HEK293 (cell line): ENCODE results near the gene SMURF2.

Experiments used
- CTCF ChIA-PET: fragments of 350-600 bp; formaldehyde crosslinking; extraction: SDS; loops from one replicate; lab custom pipeline; 2021; ENCODE audit warnings: antibody characterized with exemption; lab: Yijun Ruan, JAX
- POLR2A ChIA-PET: fragments of 300-600 bp; formaldehyde crosslinking; extraction: SDS; loops from one replicate; lab custom pipeline; 2020; ENCODE audit warnings: antibody characterized with exemption, inconsistent platforms; lab: Yijun Ruan, JAX
- H3K27ac ChIP-seq: fragments of 200-500 bp; sonication (Bioruptor generic); 2 replicates; pipeline ENCODE4 v1.5.1; 2014; ENCODE audit warnings: low read depth, low read length, control low read depth, inconsistent platforms; ENCODE audit errors: extremely low read depth
- H3K36me3 ChIP-seq, 2 experiments: fragments of 200-500 bp in 1 of 2; sonication (Bioruptor generic) in 1 of 2; 1 replicate in 1 of 2; 2 replicates in 1 of 2; pipeline ENCODE4 v1.5.1; 2014 to 2017; ENCODE audit warnings: inconsistent platforms in 2 of 2, low read length in 2 of 2; ENCODE audit not compliant: control insufficient read depth in 2 of 2, insufficient read depth in 1 of 2
- H3K4me1 ChIP-seq: fragments of 200-500 bp; sonication (Bioruptor generic); 2 replicates; pipeline ENCODE4 v1.5.1; 2014; ENCODE audit warnings: mild to moderate bottlenecking, low read length, inconsistent platforms; ENCODE audit not compliant: control insufficient read depth, insufficient read depth
- H3K4me3 ChIP-seq: 2 replicates; pipeline ENCODE4 v1.5.1; 2011; ENCODE audit warnings: low read depth, mild to moderate bottlenecking, control low read depth, low read length, moderate library complexity
- H3K9me3 ChIP-seq: fragments of 200-500 bp; sonication (Bioruptor generic); 2 replicates; pipeline ENCODE4 v1.5.1; 2014; ENCODE audit warnings: low read depth, low read length, inconsistent platforms; ENCODE audit not compliant: control insufficient read depth, insufficient read depth
- BCL11A ChIP-seq: fragments of 450-650 bp; formaldehyde crosslinking; IDR thresholded peaks from 2 replicates; pipeline ENCODE4 v1.5.1; 2016; ENCODE audit warnings: low read depth, missing biosample characterization, missing genetic modification characterization
- KLF1 ChIP-seq: fragments of 450-650 bp; formaldehyde crosslinking; IDR thresholded peaks from 2 replicates; pipeline ENCODE4 v1.5.1; 2016; ENCODE audit warnings: missing biosample characterization, missing genetic modification characterization
- SP2 ChIP-seq: fragments of 450-650 bp; formaldehyde crosslinking; IDR thresholded peaks from 2 replicates; pipeline ENCODE4 v1.5.1; 2016; ENCODE audit warnings: missing biosample characterization, missing genetic modification characterization
- YY2 ChIP-seq: fragments of 450-650 bp; formaldehyde crosslinking; IDR thresholded peaks from 2 replicates; pipeline ENCODE4 v1.5.1; 2016; ENCODE audit warnings: missing biosample characterization, missing genetic modification characterization
- ZNF157 ChIP-seq: fragments of 450-650 bp; formaldehyde crosslinking; IDR thresholded peaks from 2 replicates; pipeline ENCODE4 v1.5.1; 2016; ENCODE audit warnings: missing biosample characterization, missing genetic modification characterization
- ZNF184 ChIP-seq: fragments of 450-650 bp; IDR thresholded peaks from 2 replicates; pipeline ENCODE4 v1.5.1; 2018; ENCODE audit warnings: missing biosample characterization, mild to moderate bottlenecking, missing genetic modification characterization
- ZNF211 ChIP-seq: fragments of 450-650 bp; formaldehyde crosslinking; IDR thresholded peaks from 2 replicates; pipeline ENCODE4 v1.5.1; 2016; ENCODE audit warnings: low read depth, missing biosample characterization, missing genetic modification characterization
- ZNF366 ChIP-seq: fragments of 450-650 bp; formaldehyde crosslinking; conservative IDR thresholded peaks from 2 replicates; pipeline ENCODE4 v1.5.1; 2016; ENCODE audit warnings: missing biosample characterization, missing genetic modification characterization
- ZNF37A ChIP-seq: fragments of 450-650 bp; IDR thresholded peaks from 2 replicates; pipeline ENCODE4 v1.5.1; 2018; ENCODE audit warnings: missing biosample characterization, missing genetic modification characterization
- ZNF426 ChIP-seq: fragments of 450-650 bp; formaldehyde crosslinking; IDR thresholded peaks from 2 replicates; pipeline ENCODE4 v1.5.1; 2017; ENCODE audit warnings: missing biosample characterization, missing genetic modification characterization, mild to moderate bottlenecking, inconsistent platforms, moderate library complexity
- ZNF544 ChIP-seq: fragments of 450-650 bp; formaldehyde crosslinking; IDR thresholded peaks from 2 replicates; pipeline ENCODE4 v1.5.0; 2017; ENCODE audit warnings: missing biosample characterization, missing genetic modification characterization
- ZNF555 ChIP-seq: fragments of 450-650 bp; formaldehyde crosslinking; conservative IDR thresholded peaks from 2 replicates; pipeline ENCODE4 v1.5.1; 2017; ENCODE audit warnings: missing biosample characterization, mild to moderate bottlenecking, missing genetic modification characterization, inconsistent platforms
- ZNF629 ChIP-seq: fragments of 450-650 bp; formaldehyde crosslinking; IDR thresholded peaks from 2 replicates; pipeline ENCODE4 v1.5.1; 2017; ENCODE audit warnings: missing biosample characterization, missing genetic modification characterization
- ZNF664 ChIP-seq: fragments of 450-650 bp; formaldehyde crosslinking; IDR thresholded peaks from 2 replicates; pipeline ENCODE4 v1.5.1; 2016; ENCODE audit warnings: missing biosample characterization, missing genetic modification characterization
- ZNF707 ChIP-seq: fragments of 450-650 bp; formaldehyde crosslinking; IDR thresholded peaks from 2 replicates; pipeline ENCODE4 v1.5.1; 2016; ENCODE audit warnings: missing biosample characterization, missing genetic modification characterization
- ZNF747 ChIP-seq: fragments of 450-650 bp; formaldehyde crosslinking; IDR thresholded peaks from 2 replicates; pipeline ENCODE4 v1.5.1; 2016; ENCODE audit warnings: missing biosample characterization, missing genetic modification characterization
- ZNF777 ChIP-seq: fragments of 450-650 bp; formaldehyde crosslinking; IDR thresholded peaks from 2 replicates; pipeline ENCODE4 v1.5.1; 2017; ENCODE audit warnings: missing biosample characterization, missing genetic modification characterization, borderline replicate concordance
- ZXDB ChIP-seq: fragments of 450-650 bp; formaldehyde crosslinking; IDR thresholded peaks from 2 replicates; pipeline ENCODE4 v1.5.1; 2016; ENCODE audit warnings: missing biosample characterization, missing genetic modification characterization
- TF ChIP-seq, protein P1 (sequence below): fragments of 450-650 bp; formaldehyde crosslinking; IDR thresholded peaks from 2 replicates; pipeline ENCODE4 v1.5.1; 2016; ENCODE audit warnings: missing biosample characterization, missing genetic modification characterization
- TF ChIP-seq, protein P2 (sequence below): fragments of 450-650 bp; formaldehyde crosslinking; IDR thresholded peaks from 2 replicates; pipeline ENCODE4 v1.5.1; 2016; ENCODE audit warnings: missing biosample characterization, missing genetic modification characterization, low read depth
- TF ChIP-seq, protein P3 (sequence below): fragments of 450-650 bp; formaldehyde crosslinking; conservative IDR thresholded peaks from 2 replicates; pipeline ENCODE4 v1.5.1; 2016; ENCODE audit warnings: low read depth, missing biosample characterization, missing genetic modification characterization
- TF ChIP-seq, protein P4 (sequence below): fragments of 450-650 bp; formaldehyde crosslinking; IDR thresholded peaks from 2 replicates; pipeline ENCODE4 v1.5.1; 2016; ENCODE audit warnings: missing biosample characterization, missing genetic modification characterization, borderline replicate concordance

Gene SMURF2

DNA sequence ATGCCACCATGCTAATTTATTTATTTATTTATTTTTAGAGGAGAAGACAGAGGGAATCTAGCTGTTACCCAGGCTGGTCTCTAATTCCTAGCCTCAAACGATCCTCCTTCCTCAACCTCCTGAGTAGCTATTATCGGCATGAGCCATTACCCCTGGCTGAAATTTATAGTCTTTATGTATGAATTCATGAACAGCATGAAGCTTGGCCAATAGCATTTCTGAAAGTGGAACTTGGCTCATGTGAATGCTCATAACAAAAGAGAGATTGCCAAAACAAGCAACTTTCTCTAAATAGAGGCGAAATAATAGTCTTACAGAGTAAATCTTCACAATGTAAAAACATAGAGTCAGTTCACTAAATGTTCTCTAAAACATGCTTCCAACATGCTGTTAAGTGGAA, 30.1 kb upstream of the SMURF2 start:
- ChIA-PET CTCF (interaction anchor here (1.2 kb wide), 1 partner anchor 43 kb away, joined by 3 read pairs; no protein-coding TSS in a partner anchor), POLR2A (no interaction called here)
- TF ChIP-seq ZNF777 (tag by site-specific recombination), result no peak
- no peak for TF ChIP-seq ZNF544 (tag by site-specific recombination)
- no peak for TF ChIP-seq ZNF555 (tag by site-specific recombination)
- TF ChIP-seq ZNF629, result no peak
- no peak for TF ChIP-seq ZNF184 (tag by site-specific recombination)
- H3K4me3 ChIP-seq, result no peak overlapping the region
- no peak overlapping the region for H3K27ac ChIP-seq
- no peaks in the 10 kb centered on the region for H3K4me1 ChIP-seq
- no peaks in the 10 kb centered on the region for H3K36me3 ChIP-seq
- no peaks in the 10 kb centered on the region for H3K9me3 ChIP-seq

DNA sequence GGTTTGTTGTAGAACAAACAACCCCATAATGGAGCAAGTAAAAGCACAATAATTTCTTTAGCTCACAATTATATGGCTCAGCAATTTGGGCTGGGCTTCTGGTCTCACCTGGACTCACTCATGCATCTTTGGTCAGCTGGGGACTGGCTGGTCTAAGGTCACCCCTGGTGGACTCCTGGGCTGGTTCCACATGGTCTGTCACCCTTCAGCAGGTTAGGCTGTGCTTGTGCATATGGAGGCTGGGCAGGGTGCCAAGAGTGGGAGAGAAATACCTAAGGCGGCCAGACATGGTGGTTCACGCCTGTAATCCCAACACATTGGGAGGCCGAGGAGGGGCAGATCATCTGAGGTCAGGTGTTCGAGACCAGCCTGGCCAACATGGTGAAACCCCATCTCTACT, 27.0 kb upstream of the SMURF2 start:
- POLR2A ChIA-PET, result no interaction called here
- Histone ChIP-seq H3K9me3 (no peaks in the 10 kb centered on the region), H3K4me3 (no peak overlapping the region), H3K4me1 (0 out of 2 replicates have a peak, but pooled peaks cover 2% of the 10 kb centered on the region), H3K36me3 (no peaks in the 10 kb centered on the region), H3K27ac (no peak overlapping the region)
- no peak for TF ChIP-seq YY2
- TF ChIP-seq, protein P1, sequence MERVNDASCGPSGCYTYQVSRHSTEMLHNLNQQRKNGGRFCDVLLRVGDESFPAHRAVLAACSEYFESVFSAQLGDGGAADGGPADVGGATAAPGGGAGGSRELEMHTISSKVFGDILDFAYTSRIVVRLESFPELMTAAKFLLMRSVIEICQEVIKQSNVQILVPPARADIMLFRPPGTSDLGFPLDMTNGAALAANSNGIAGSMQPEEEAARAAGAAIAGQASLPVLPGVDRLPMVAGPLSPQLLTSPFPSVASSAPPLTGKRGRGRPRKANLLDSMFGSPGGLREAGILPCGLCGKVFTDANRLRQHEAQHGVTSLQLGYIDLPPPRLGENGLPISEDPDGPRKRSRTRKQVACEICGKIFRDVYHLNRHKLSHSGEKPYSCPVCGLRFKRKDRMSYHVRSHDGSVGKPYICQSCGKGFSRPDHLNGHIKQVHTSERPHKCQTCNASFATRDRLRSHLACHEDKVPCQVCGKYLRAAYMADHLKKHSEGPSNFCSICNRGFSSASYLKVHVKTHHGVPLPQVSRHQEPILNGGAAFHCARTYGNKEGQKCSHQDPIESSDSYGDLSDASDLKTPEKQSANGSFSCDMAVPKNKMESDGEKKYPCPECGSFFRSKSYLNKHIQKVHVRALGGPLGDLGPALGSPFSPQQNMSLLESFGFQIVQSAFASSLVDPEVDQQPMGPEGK (tag by site-specific recombination), result no peak
- TF ChIP-seq ZNF157 (tag by site-specific recombination), result no peak
- TF ChIP-seq ZNF366 (tag by site-specific recombination), result no peak
- no peak for TF ChIP-seq ZNF426 (tag by site-specific recombination)
- TF ChIP-seq ZNF747 (tag by site-specific recombination), result no peak
- TF ChIP-seq ZXDB (tag by site-specific recombination), result no peak
- no peak for TF ChIP-seq ZNF211 (tag by site-specific recombination)
- TF ChIP-seq, protein P2, sequence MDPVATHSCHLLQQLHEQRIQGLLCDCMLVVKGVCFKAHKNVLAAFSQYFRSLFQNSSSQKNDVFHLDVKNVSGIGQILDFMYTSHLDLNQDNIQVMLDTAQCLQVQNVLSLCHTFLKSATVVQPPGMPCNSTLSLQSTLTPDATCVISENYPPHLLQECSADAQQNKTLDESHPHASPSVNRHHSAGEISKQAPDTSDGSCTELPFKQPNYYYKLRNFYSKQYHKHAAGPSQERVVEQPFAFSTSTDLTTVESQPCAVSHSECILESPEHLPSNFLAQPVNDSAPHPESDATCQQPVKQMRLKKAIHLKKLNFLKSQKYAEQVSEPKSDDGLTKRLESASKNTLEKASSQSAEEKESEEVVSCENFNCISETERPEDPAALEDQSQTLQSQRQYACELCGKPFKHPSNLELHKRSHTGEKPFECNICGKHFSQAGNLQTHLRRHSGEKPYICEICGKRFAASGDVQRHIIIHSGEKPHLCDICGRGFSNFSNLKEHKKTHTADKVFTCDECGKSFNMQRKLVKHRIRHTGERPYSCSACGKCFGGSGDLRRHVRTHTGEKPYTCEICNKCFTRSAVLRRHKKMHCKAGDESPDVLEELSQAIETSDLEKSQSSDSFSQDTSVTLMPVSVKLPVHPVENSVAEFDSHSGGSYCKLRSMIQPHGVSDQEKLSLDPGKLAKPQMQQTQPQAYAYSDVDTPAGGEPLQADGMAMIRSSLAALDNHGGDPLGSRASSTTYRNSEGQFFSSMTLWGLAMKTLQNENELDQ (tag by site-specific recombination), result no peak
- TF ChIP-seq ZNF664 (tag by site-specific recombination), result no peak
- TF ChIP-seq, protein P3, sequence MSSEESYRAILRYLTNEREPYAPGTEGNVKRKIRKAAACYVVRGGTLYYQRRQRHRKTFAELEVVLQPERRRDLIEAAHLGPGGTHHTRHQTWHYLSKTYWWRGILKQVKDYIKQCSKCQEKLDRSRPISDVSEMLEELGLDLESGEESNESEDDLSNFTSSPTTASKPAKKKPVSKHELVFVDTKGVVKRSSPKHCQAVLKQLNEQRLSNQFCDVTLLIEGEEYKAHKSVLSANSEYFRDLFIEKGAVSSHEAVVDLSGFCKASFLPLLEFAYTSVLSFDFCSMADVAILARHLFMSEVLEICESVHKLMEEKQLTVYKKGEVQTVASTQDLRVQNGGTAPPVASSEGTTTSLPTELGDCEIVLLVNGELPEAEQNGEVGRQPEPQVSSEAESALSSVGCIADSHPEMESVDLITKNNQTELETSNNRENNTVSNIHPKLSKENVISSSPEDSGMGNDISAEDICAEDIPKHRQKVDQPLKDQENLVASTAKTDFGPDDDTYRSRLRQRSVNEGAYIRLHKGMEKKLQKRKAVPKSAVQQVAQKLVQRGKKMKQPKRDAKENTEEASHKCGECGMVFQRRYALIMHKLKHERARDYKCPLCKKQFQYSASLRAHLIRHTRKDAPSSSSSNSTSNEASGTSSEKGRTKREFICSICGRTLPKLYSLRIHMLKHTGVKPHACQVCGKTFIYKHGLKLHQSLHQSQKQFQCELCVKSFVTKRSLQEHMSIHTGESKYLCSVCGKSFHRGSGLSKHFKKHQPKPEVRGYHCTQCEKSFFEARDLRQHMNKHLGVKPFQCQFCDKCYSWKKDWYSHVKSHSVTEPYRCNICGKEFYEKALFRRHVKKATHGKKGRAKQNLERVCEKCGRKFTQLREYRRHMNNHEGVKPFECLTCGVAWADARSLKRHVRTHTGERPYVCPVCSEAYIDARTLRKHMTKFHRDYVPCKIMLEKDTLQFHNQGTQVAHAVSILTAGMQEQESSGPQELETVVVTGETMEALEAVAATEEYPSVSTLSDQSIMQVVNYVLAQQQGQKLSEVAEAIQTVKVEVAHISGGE (tag by site-specific recombination), result no peak
- no peak for TF ChIP-seq KLF1 (tag by site-specific recombination)
- TF ChIP-seq SP2 (tag by site-specific recombination), result no peak
- no peak for TF ChIP-seq BCL11A (tag by site-specific recombination)
- no peak for TF ChIP-seq ZNF707 (tag by site-specific recombination)
- TF ChIP-seq, protein P4, sequence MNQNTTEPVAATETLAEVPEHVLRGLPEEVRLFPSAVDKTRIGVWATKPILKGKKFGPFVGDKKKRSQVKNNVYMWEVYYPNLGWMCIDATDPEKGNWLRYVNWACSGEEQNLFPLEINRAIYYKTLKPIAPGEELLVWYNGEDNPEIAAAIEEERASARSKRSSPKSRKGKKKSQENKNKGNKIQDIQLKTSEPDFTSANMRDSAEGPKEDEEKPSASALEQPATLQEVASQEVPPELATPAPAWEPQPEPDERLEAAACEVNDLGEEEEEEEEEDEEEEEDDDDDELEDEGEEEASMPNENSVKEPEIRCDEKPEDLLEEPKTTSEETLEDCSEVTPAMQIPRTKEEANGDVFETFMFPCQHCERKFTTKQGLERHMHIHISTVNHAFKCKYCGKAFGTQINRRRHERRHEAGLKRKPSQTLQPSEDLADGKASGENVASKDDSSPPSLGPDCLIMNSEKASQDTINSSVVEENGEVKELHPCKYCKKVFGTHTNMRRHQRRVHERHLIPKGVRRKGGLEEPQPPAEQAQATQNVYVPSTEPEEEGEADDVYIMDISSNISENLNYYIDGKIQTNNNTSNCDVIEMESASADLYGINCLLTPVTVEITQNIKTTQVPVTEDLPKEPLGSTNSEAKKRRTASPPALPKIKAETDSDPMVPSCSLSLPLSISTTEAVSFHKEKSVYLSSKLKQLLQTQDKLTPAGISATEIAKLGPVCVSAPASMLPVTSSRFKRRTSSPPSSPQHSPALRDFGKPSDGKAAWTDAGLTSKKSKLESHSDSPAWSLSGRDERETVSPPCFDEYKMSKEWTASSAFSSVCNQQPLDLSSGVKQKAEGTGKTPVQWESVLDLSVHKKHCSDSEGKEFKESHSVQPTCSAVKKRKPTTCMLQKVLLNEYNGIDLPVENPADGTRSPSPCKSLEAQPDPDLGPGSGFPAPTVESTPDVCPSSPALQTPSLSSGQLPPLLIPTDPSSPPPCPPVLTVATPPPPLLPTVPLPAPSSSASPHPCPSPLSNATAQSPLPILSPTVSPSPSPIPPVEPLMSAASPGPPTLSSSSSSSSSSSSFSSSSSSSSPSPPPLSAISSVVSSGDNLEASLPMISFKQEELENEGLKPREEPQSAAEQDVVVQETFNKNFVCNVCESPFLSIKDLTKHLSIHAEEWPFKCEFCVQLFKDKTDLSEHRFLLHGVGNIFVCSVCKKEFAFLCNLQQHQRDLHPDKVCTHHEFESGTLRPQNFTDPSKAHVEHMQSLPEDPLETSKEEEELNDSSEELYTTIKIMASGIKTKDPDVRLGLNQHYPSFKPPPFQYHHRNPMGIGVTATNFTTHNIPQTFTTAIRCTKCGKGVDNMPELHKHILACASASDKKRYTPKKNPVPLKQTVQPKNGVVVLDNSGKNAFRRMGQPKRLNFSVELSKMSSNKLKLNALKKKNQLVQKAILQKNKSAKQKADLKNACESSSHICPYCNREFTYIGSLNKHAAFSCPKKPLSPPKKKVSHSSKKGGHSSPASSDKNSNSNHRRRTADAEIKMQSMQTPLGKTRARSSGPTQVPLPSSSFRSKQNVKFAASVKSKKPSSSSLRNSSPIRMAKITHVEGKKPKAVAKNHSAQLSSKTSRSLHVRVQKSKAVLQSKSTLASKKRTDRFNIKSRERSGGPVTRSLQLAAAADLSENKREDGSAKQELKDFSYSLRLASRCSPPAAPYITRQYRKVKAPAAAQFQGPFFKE (tag by site-specific recombination), result no peak
- no peak for TF ChIP-seq ZNF37A
- CTCF ChIA-PET, result interaction anchor here (0.6 kb wide), 1 partner anchor 192 kb away, joined by 3 read pairs; the partner anchor contains the start of gene POLG2
